ENCODE data around the gene USP31. TPM values are rescaled to one million over a fixed set of nuclear protein-coding genes. Genes with fewer than 3 reads are reported as not detected.

Gene USP31
- total and polyA plus RNA-seq, 5 donors = 12.8 to 44.0 (median 37.0) TPM

- H3K27ac ChIP-seq (ENCODE audit: low read length) = no peak overlapping the region
- H3K4me3 ChIP-seq (ENCODE audit: low read length) = no peak overlapping the region
- ATAC-seq (no peak), DNase-seq (no peak)
- no peaks in the 10 kb centered on the region for H3K4me1 ChIP-seq (ENCODE audit: control insufficient read depth, insufficient read depth, low read length)
- H3K27me3 ChIP-seq (ENCODE audit: control insufficient read depth, insufficient read depth) = no peaks in the 10 kb centered on the region
- H3K9me3 ChIP-seq (ENCODE audit: control insufficient read depth, low read length) = no peaks in the 10 kb centered on the region
- intact Hi-C loops (cut with DNase I) = no loop called here
- 62% methylated on average over 1 of the region's 1 CpG for WGBS
These were observed 104.2 kb downstream of the USP31 start for GRCh38 chr16:23045025-23045424.

DNA sequence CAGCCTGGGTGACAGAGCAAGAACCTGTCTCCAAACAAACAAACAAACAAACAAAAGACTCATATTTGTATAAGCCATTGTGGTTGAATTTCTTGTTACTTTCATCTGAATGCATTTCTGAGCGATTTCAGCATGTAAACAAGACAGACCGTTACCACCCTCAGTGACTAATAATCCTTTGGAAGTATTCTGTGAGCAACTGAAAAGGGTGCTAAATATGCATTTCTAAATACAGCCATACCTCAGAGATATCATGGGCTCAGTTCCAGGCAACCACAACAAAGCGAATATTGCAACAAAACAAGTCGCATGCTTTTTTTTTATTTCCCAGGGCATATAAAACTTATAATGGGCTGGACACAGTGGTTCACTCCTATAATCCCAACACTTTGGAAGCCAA is 109.0 kb downstream of the USP31 start:
- ATAC-seq (no peak), DNase-seq (no peak)
- no peaks in the 10 kb centered on the region for H3K9me3 ChIP-seq (ENCODE audit: control insufficient read depth, low read length)
- 85% methylated on average over 4 of the region's 4 CpGs for WGBS
- no peak overlapping the region for H3K4me3 ChIP-seq (ENCODE audit: low read length)
- intact Hi-C loops (cut with DNase I) = no loop called here
- H3K27ac ChIP-seq (ENCODE audit: low read length) = no peak overlapping the region
- no peaks in the 10 kb centered on the region for H3K4me1 ChIP-seq (ENCODE audit: control insufficient read depth, insufficient read depth, low read length)
- no peaks in the 10 kb centered on the region for H3K27me3 ChIP-seq (ENCODE audit: control insufficient read depth, insufficient read depth)

- Histone ChIP-seq H3K27me3 (ENCODE audit: control insufficient read depth, insufficient read depth) (no peaks in the 10 kb centered on the region), H3K27ac (ENCODE audit: low read length) (no peak overlapping the region), H3K4me1 (ENCODE audit: control insufficient read depth, insufficient read depth, low read length) (no peaks in the 10 kb centered on the region), H3K9me3 (ENCODE audit: control insufficient read depth, low read length) (no peaks in the 10 kb centered on the region), H3K4me3 (ENCODE audit: low read length) (no peak overlapping the region)
- DNase-seq = no peak
- no peak for ATAC-seq
- intact Hi-C loops (cut with DNase I) = no loop called here
- WGBS = 77% methylated on average over 4 of the region's 4 CpGs
These were observed 110.1 kb downstream of the USP31 start for GRCh38 chr16:23039118-23039517.

GRCh38 chr16:23035240-23035639 is 114.0 kb downstream of the USP31 start:
- Histone ChIP-seq H3K4me3 (ENCODE audit: low read length) (no peak overlapping the region), H3K9me3 (ENCODE audit: control insufficient read depth, low read length) (peaks cover 2% of the 10 kb centered on the region), H3K27me3 (ENCODE audit: control insufficient read depth, insufficient read depth) (no peaks in the 10 kb centered on the region), H3K4me1 (ENCODE audit: control insufficient read depth, insufficient read depth, low read length) (no peaks in the 10 kb centered on the region), H3K27ac (ENCODE audit: low read length) (no peak overlapping the region)
- DNase-seq = no peak
- intact Hi-C loops (cut with DNase I) = no loop called here
- WGBS = 0% methylated on average over 1 of the region's 1 CpG
- no peak for ATAC-seq

- Histone ChIP-seq H3K4me1 (ENCODE audit: control insufficient read depth, insufficient read depth, low read length) (no peaks in the 10 kb centered on the region), H3K27ac (ENCODE audit: low read length) (no peak overlapping the region), H3K4me3 (ENCODE audit: low read length) (no peak overlapping the region), H3K27me3 (ENCODE audit: control insufficient read depth, insufficient read depth) (no peaks in the 10 kb centered on the region), H3K9me3 (ENCODE audit: control insufficient read depth, low read length) (peaks cover 2% of the 10 kb centered on the region)
- intact Hi-C loops (cut with DNase I) = no loop called here
- ATAC-seq (no peak), DNase-seq (no peak)
- WGBS = 51% methylated on average over 6 of the region's 6 CpGs
These were observed 117.6 kb downstream of the USP31 start for GRCh38 chr16:23031508-23032098.

DNA sequence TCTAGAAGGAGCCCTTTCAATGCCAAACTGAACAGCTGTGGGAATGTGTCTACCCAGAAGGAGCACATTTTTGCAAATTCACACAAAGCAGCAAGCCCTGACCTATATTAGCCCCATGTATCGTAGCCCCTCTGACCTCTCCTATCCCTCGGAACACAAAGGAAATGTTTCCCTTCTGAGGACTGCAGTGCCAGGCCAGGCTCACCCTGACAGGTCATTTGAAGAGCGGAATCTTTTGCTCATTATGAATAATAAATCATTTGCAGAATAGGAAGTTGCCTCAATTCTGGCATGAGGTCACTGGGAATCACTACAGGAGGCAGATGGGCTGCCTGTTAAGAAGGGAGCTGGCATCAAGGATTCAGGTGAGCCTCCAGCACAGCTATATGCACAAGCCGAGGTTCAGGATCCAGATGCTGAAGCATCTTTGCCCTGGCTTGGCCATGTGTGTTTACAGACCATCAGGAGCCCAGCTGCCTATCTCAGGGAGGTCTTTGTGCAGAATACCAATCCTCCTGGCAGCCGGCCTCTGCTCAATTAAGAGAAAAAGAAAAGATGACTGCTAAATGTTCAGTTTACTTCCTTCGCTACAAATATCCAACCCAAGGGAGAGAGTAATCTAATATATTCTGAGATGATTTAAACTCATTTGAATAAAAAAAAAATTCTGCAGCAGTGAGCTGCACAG is 119.4 kb downstream of the USP31 start:
- H3K4me1 ChIP-seq (ENCODE audit: control insufficient read depth, insufficient read depth, low read length) = no peaks in the 10 kb centered on the region
- 65% methylated on average over 6 of the region's 6 CpGs for WGBS
- no peaks in the 10 kb centered on the region for H3K27me3 ChIP-seq (ENCODE audit: control insufficient read depth, insufficient read depth)
- peaks cover 2% of the 10 kb centered on the region for H3K9me3 ChIP-seq (ENCODE audit: control insufficient read depth, low read length)
- H3K4me3 ChIP-seq (ENCODE audit: low read length) = no peak overlapping the region
- intact Hi-C loops (cut with DNase I) = no loop called here
- no peak overlapping the region for H3K27ac ChIP-seq (ENCODE audit: low read length)
- no peak for ATAC-seq
- no peak for DNase-seq

- DNase-seq (no peak), ATAC-seq (no peak)
- intact Hi-C loops (cut with DNase I) = no loop called here
- no peak overlapping the region for H3K4me3 ChIP-seq (ENCODE audit: low read length)
- WGBS = 83% methylated on average over 1 of the region's 1 CpG
- no peak overlapping the region for H3K27ac ChIP-seq (ENCODE audit: low read length)
- H3K9me3 ChIP-seq (ENCODE audit: control insufficient read depth, low read length) = no peaks in the 10 kb centered on the region
- H3K4me1 ChIP-seq (ENCODE audit: control insufficient read depth, insufficient read depth, low read length) = no peaks in the 10 kb centered on the region
- no peaks in the 10 kb centered on the region for H3K27me3 ChIP-seq (ENCODE audit: control insufficient read depth, insufficient read depth)
These were observed 121.9 kb downstream of the USP31 start for GRCh38 chr16:23027386-23027785.

GRCh38 chr16:23026784-23027362 is 122.4 kb downstream of the USP31 start:
- Histone ChIP-seq H3K27ac (ENCODE audit: low read length) (no peak overlapping the region), H3K9me3 (ENCODE audit: control insufficient read depth, low read length) (no peaks in the 10 kb centered on the region), H3K4me1 (ENCODE audit: control insufficient read depth, insufficient read depth, low read length) (no peaks in the 10 kb centered on the region), H3K4me3 (ENCODE audit: low read length) (no peak overlapping the region), H3K27me3 (ENCODE audit: control insufficient read depth, insufficient read depth) (no peaks in the 10 kb centered on the region)
- intact Hi-C loops (cut with DNase I) = no loop called here
- ATAC-seq (no peak), DNase-seq (no peak)
- 14% methylated on average over 3 of the region's 3 CpGs for WGBS

DNA sequence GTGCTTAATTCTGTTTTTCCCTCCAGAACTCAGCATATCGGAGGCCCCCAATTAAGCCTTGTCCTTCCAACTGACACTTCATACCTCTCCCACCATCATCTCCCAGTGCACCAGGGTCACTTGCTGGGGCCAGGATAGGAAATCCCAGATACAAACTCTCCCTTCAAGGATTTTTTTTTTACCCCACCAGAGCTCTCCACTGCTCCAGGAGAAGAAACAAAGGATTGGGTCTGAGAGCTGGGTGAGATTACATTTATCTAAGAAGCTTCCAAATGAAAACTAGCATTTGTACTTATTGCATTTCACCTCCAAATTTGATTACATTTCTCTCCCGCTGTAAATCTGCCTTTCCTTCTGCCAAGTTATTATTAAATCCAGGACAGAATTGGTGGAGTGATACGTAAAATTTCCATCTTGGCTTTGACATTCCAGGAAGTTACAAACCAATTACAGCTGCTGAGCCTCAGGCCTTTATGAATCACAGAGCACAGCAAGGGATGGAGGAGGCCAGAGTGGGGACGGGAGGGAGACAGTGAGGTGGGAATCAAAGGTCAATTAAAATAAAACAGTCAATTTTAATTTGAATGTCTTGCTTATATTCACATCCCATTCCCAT is 123.5 kb downstream of the USP31 start:
- no peaks in the 10 kb centered on the region for H3K9me3 ChIP-seq (ENCODE audit: control insufficient read depth, low read length)
- H3K27me3 ChIP-seq (ENCODE audit: control insufficient read depth, insufficient read depth) = no peaks in the 10 kb centered on the region
- intact Hi-C loops (cut with DNase I) = no loop called here
- H3K4me1 ChIP-seq (ENCODE audit: control insufficient read depth, insufficient read depth, low read length) = no peaks in the 10 kb centered on the region
- no peak overlapping the region for H3K4me3 ChIP-seq (ENCODE audit: low read length)
- ATAC-seq = no peak
- H3K27ac ChIP-seq (ENCODE audit: low read length) = no peak overlapping the region
- no peak for DNase-seq
- 58% methylated on average over 4 of the region's 4 CpGs for WGBS

DNA sequence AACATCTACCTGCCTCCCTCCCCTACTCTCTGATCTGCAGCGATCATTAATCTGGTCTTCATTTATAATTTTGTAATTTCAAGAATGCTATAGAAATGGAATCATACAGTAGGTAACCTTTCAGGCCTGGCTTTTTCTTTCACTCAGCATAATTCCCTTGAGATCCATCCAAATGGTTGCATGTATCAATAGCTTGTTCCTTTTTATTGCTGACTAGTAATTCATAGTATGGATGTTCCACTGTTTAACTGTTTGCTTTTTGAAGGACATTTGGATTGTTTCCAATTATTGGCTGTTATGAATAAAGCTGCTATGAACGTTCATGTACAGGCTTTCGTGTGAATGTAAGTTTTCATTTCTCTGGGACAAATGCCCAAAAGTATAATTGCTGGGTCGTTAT is 125.2 kb downstream of the USP31 start:
- DNase-seq (no peak), ATAC-seq (no peak)
- Histone ChIP-seq H3K27me3 (ENCODE audit: control insufficient read depth, insufficient read depth) (no peaks in the 10 kb centered on the region), H3K9me3 (ENCODE audit: control insufficient read depth, low read length) (no peaks in the 10 kb centered on the region), H3K4me3 (ENCODE audit: low read length) (no peak overlapping the region), H3K27ac (ENCODE audit: low read length) (no peak overlapping the region), H3K4me1 (ENCODE audit: control insufficient read depth, insufficient read depth, low read length) (no peaks in the 10 kb centered on the region)
- intact Hi-C loops (cut with DNase I) = no loop called here
- 78% methylated on average over 4 of the region's 4 CpGs for WGBS

DNA sequence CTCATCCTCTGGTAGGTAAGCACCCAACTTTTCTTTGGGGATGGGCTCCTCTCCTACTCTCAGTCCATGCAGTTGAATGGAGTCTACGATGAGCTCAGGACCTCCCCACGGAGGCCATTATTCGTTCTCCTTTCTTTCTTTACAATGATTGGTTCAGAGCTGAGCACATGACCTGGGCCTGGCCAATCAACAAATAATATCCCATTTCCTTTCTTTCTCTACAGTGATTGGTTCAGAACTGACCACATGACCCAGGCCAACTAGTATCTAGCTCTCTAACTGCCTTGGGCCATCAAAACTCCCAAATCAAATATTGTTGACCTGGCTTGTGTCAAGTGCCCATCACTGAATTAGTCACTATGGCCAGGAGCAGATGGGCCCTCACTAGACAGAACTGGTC is 129.2 kb downstream of the USP31 start:
- Histone ChIP-seq H3K27me3 (ENCODE audit: control insufficient read depth, insufficient read depth) (no peaks in the 10 kb centered on the region), H3K9me3 (ENCODE audit: control insufficient read depth, low read length) (no peaks in the 10 kb centered on the region)
- 89% methylated on average over 3 of the region's 3 CpGs for WGBS

More for the DNA sequence above, 129.2 kb downstream of the USP31 start:
- no peak overlapping the region for H3K4me3 ChIP-seq (ENCODE audit: low read length)
- intact Hi-C loops (cut with DNase I) = no loop called here
- H3K27ac ChIP-seq (ENCODE audit: low read length) = no peak overlapping the region
- no peak for ATAC-seq
- H3K4me1 ChIP-seq (ENCODE audit: control insufficient read depth, insufficient read depth, low read length) = no peaks in the 10 kb centered on the region
- DNase-seq = no peak
